ENCODE data around the gene MMEL1. TPM values are rescaled to one million over a fixed set of nuclear protein-coding genes. Genes with fewer than 3 reads are reported as not detected.

Gene MMEL1
- polyA plus RNA-seq, 1 donor from 2014 or later, result 5.2 TPM

DNA sequence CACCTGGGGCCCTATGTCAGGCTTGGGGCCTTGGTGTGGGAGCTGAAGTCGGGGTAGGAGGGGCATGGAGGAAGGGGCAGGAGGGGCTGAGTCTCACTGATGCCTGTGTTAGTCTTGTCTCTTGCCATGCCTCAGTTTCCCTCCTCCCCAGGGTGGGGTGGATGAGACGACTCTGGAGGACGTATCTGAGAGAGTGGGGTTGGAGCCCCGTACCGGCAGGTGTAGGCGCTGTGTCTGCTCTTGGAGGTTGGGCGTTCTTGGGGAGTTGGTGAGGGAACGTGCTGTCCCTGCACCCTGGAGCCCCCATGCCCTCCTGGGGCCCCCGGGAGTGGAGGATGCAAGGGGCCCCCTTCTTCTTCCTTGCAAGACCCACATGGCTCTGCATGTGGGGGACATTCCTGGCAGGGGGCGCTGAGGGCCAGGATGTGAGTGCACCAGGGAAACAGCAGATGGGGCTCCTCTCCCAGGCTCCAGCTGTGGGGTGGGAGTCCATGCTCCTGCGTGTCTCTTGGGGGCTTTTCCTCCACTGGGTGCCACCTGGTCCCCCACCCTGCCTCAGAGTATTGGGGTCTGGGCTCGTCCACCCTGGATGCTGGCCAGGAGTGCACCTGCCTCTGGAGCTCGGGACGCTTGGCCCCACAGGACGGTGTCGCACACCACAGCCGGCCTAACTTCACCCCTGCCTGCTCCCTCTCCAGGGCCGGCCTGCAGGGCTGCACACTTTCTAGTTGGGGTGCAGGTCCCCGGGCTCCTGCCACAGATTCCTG is 78.0 kb downstream of the MMEL1 start:
- Histone ChIP-seq H3K9me3 (ENCODE audit: low read length) (no peaks in the 10 kb centered on the region), H3K9me2 (ENCODE audit: insufficient read depth, low read length) (no peaks in the 10 kb centered on the region), H3K27me3 (ENCODE audit: insufficient read depth, low read depth, low read length) (no peaks in the 10 kb centered on the region), H3K9ac (ENCODE audit: low read length) (no peak overlapping the region), H3K27ac (ENCODE audit: low read length) (no peak overlapping the region), H3K36me3 (ENCODE audit: insufficient read depth, low read length) (no peaks in the 10 kb centered on the region), H3K4me2 (ENCODE audit: low read length) (no peak overlapping the region), H3K79me2 (replicated peaks; ENCODE audit: insufficient read depth, low read length) (no peaks in the 10 kb centered on the region), H3K4me3 (ENCODE audit: low read length) (no peak overlapping the region), H4K20me1 (ENCODE audit: insufficient read depth) (no peaks in the 10 kb centered on the region), H3F3A (ENCODE audit: insufficient read depth, low read length, poor library complexity, severe bottlenecking) (no peaks in the 10 kb centered on the region), H2AFZ (ENCODE audit: low read depth, low read length) (no peak overlapping the region)
- TF ChIP-seq, protein P1, sequence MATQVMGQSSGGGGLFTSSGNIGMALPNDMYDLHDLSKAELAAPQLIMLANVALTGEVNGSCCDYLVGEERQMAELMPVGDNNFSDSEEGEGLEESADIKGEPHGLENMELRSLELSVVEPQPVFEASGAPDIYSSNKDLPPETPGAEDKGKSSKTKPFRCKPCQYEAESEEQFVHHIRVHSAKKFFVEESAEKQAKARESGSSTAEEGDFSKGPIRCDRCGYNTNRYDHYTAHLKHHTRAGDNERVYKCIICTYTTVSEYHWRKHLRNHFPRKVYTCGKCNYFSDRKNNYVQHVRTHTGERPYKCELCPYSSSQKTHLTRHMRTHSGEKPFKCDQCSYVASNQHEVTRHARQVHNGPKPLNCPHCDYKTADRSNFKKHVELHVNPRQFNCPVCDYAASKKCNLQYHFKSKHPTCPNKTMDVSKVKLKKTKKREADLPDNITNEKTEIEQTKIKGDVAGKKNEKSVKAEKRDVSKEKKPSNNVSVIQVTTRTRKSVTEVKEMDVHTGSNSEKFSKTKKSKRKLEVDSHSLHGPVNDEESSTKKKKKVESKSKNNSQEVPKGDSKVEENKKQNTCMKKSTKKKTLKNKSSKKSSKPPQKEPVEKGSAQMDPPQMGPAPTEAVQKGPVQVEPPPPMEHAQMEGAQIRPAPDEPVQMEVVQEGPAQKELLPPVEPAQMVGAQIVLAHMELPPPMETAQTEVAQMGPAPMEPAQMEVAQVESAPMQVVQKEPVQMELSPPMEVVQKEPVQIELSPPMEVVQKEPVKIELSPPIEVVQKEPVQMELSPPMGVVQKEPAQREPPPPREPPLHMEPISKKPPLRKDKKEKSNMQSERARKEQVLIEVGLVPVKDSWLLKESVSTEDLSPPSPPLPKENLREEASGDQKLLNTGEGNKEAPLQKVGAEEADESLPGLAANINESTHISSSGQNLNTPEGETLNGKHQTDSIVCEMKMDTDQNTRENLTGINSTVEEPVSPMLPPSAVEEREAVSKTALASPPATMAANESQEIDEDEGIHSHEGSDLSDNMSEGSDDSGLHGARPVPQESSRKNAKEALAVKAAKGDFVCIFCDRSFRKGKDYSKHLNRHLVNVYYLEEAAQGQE (IDR thresholded peaks at IDR 0.05; ENCODE audit: borderline replicate concordance), result no peak
- no peak for TF ChIP-seq EP300 (conservative IDR thresholded peaks at IDR 0.05; ENCODE audit: poor library complexity, severe bottlenecking)
- no peak for TF ChIP-seq EZH2 (IDR thresholded peaks at IDR 0.05; ENCODE audit: borderline replicate concordance, insufficient read depth, low read length, poor library complexity, severe bottlenecking)
- no peak for TF ChIP-seq POLR2AphosphoS5 (IDR thresholded peaks at IDR 0.05)
- TF ChIP-seq, protein P2, sequence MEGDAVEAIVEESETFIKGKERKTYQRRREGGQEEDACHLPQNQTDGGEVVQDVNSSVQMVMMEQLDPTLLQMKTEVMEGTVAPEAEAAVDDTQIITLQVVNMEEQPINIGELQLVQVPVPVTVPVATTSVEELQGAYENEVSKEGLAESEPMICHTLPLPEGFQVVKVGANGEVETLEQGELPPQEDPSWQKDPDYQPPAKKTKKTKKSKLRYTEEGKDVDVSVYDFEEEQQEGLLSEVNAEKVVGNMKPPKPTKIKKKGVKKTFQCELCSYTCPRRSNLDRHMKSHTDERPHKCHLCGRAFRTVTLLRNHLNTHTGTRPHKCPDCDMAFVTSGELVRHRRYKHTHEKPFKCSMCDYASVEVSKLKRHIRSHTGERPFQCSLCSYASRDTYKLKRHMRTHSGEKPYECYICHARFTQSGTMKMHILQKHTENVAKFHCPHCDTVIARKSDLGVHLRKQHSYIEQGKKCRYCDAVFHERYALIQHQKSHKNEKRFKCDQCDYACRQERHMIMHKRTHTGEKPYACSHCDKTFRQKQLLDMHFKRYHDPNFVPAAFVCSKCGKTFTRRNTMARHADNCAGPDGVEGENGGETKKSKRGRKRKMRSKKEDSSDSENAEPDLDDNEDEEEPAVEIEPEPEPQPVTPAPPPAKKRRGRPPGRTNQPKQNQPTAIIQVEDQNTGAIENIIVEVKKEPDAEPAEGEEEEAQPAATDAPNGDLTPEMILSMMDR (IDR thresholded peaks at IDR 0.05; ENCODE audit: poor library complexity, severe bottlenecking), result peak; percentile 52
- peak; percentile 52 for TF ChIP-seq RAD21 (conservative IDR thresholded peaks at IDR 0.05)
- TF ChIP-seq TAF1 (IDR thresholded peaks at IDR 0.05; ENCODE audit: low read depth), result no peak
- TF ChIP-seq SMC3 (conservative IDR thresholded peaks at IDR 0.05; ENCODE audit: poor library complexity), result peak; percentile 54
- TF ChIP-seq MXI1 (conservative IDR thresholded peaks at IDR 0.05; ENCODE audit: poor library complexity, severe bottlenecking), result no peak

DNA sequence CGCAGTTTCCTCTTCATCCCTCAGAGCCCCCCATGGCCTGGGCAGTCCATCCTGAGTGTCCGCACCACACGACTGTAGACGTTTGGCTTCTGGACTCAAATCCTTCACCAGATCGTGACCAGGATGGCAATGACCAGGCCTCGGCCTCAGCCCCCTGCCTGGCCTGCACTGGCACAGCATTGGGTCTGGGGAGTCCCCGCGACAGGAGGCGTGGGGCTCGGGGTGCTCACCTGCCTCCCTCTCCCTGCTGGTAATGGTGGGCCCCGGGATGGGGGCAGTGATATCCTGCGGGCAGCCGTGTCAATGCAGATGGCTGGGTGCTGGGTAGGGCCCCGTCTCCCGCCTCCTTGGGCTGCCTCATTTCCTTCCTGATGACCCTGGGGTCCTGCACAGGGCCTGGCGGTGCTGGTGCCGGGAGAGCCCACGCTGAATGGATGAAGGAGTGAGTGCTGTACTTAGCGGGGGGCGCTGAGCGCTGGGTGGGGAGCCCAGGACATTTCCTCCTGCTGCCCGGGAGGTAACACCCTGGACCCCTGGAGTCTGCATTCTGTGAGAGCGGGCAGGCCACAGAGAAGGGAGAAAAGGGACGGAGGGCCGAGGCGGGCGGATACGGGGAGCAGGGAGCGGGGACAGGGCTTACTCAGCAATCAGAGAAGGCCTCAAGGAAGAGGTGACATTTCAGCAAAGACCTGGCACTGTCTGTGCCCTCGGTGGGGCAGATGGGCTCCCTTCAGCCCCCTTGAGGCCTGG is 78.8 kb downstream of the MMEL1 start:
- Histone ChIP-seq H3F3A (ENCODE audit: insufficient read depth, low read length, poor library complexity, severe bottlenecking) (no peaks in the 10 kb centered on the region), H3K79me2 (replicated peaks; ENCODE audit: insufficient read depth, low read length) (no peaks in the 10 kb centered on the region), H3K9ac (ENCODE audit: low read length) (no peak overlapping the region), H2AFZ (ENCODE audit: low read depth, low read length) (no peak overlapping the region), H3K4me3 (ENCODE audit: low read length) (no peak overlapping the region), H3K9me2 (ENCODE audit: insufficient read depth, low read length) (no peaks in the 10 kb centered on the region), H3K27ac (ENCODE audit: low read length) (no peak overlapping the region), H3K27me3 (ENCODE audit: insufficient read depth, low read depth, low read length) (no peaks in the 10 kb centered on the region), H3K4me2 (ENCODE audit: low read length) (no peak overlapping the region), H4K20me1 (ENCODE audit: insufficient read depth) (no peaks in the 10 kb centered on the region), H3K9me3 (ENCODE audit: low read length) (no peaks in the 10 kb centered on the region), H3K36me3 (ENCODE audit: insufficient read depth, low read length) (no peaks in the 10 kb centered on the region)
- no peak for TF ChIP-seq TAF1 (IDR thresholded peaks at IDR 0.05; ENCODE audit: low read depth)
- no peak for TF ChIP-seq POLR2AphosphoS5 (IDR thresholded peaks at IDR 0.05)
- no peak for TF ChIP-seq RAD21 (conservative IDR thresholded peaks at IDR 0.05)
- TF ChIP-seq, protein P1 (IDR thresholded peaks at IDR 0.05; ENCODE audit: borderline replicate concordance), result no peak
- TF ChIP-seq MXI1 (conservative IDR thresholded peaks at IDR 0.05; ENCODE audit: poor library complexity, severe bottlenecking), result no peak
- no peak for TF ChIP-seq SMC3 (conservative IDR thresholded peaks at IDR 0.05; ENCODE audit: poor library complexity)
- TF ChIP-seq EZH2 (IDR thresholded peaks at IDR 0.05; ENCODE audit: borderline replicate concordance, insufficient read depth, low read length, poor library complexity, severe bottlenecking), result no peak
- TF ChIP-seq, protein P2 (IDR thresholded peaks at IDR 0.05; ENCODE audit: poor library complexity, severe bottlenecking), result no peak
- no peak for TF ChIP-seq EP300 (conservative IDR thresholded peaks at IDR 0.05; ENCODE audit: poor library complexity, severe bottlenecking)
